Panc1 (cell line): ENCODE data around the gene GPHA2. TPM values are rescaled to one million over a fixed set of nuclear protein-coding genes. Genes with fewer than 3 reads are reported as not detected.

Experiments used
- ATAC-seq: fragments of 200-7000 bp; cut with Tn5 transposase; 2 replicates; pipeline ENCODE4 v1.9.1; 2020; ENCODE audit warnings: mild to moderate bottlenecking, moderate library complexity
- BruUV-seq: library from RNA; stranded (reverse); fragments of 400-500 nt; replicated peaks from 2 replicates; lab custom pipeline; 2021; lab: Mats Ljungman, UMichigan
- CTCF ChIA-PET: fragments of 300-600 bp; sonication (Branson Sonifier 250); formaldehyde crosslinking; loops from one replicate; lab custom pipeline; 2022; ENCODE audit warnings: antibody characterized with exemption; lab: Charles Lee
- POLR2A ChIA-PET: fragments of 300-600 bp; sonication (Branson Sonifier 250); formaldehyde crosslinking; loops from one replicate; lab custom pipeline; 2022; ENCODE audit warnings: antibody characterized with exemption; lab: Charles Lee
- DNase-seq: peaks from one replicate; pipeline ENCODE4 v3.0.0-alpha.2; 2010; ENCODE audit warnings: low read depth, low spot score
- H3K27ac ChIP-seq: 2 replicates; pipeline ENCODE4 v1.5.1; 2011; ENCODE audit warnings: mild to moderate bottlenecking, low read length, inconsistent platforms
- H3K27me3 ChIP-seq: fragments of 200-500 bp; sonication (Bioruptor generic); 2 replicates; pipeline ENCODE4 v1.6.0; 2014; ENCODE audit warnings: low read length, inconsistent platforms; ENCODE audit not compliant: control insufficient read depth, insufficient read depth
- H3K36me3 ChIP-seq: fragments of 200-500 bp; sonication (Bioruptor generic); 2 replicates; pipeline ENCODE4 v1.5.1; 2014; ENCODE audit warnings: inconsistent platforms, mild to moderate bottlenecking, low read length, moderate library complexity; ENCODE audit not compliant: control insufficient read depth, insufficient read depth
- H3K4me1 ChIP-seq: 2 replicates; pipeline ENCODE4 v1.5.1; 2011; ENCODE audit warnings: inconsistent platforms, mild to moderate bottlenecking, low read length, moderate library complexity; ENCODE audit not compliant: control insufficient read depth, insufficient read depth
- H3K4me3 ChIP-seq, 2 experiments: 2 replicates each; pipeline ENCODE4 v1.5.1; 2011 to 2012; ENCODE audit warnings: low read depth in 2 of 2, low read length in 2 of 2, mild to moderate bottlenecking in 2 of 2, inconsistent platforms in 1 of 2, moderate library complexity in 1 of 2
- H3K9me3 ChIP-seq: fragments of 200-500 bp; sonication (Bioruptor generic); 2 replicates; pipeline ENCODE4 v1.5.1; 2014; ENCODE audit warnings: low read depth, mild to moderate bottlenecking, inconsistent platforms, low read length, moderate library complexity; ENCODE audit not compliant: control insufficient read depth, insufficient read depth
- CTCF ChIP-seq: fragments of 450-650 bp; IDR thresholded peaks from 2 replicates; pipeline ENCODE4 v1.5.1; 2017; ENCODE audit warnings: mild to moderate bottlenecking
- POLR2AphosphoS5 ChIP-seq: IDR thresholded peaks from 2 replicates; pipeline ENCODE4 v1.6.1; 2012; ENCODE audit warnings: mild to moderate bottlenecking, low read depth, low read length, moderate library complexity
- SIN3A ChIP-seq: IDR thresholded peaks from 2 replicates; pipeline ENCODE4 v1.6.1; 2012; ENCODE audit warnings: low read depth, mild to moderate bottlenecking, low read length, moderate library complexity, borderline replicate concordance; ENCODE audit not compliant: insufficient read depth
- TCF7L2 ChIP-seq: IDR thresholded peaks from 2 replicates; pipeline ENCODE4 v1.6.1; 2011; ENCODE audit warnings: mild to moderate bottlenecking, low read depth, low read length, inconsistent platforms
- in situ Hi-C: cut with HindIII; loops from 2 replicates; pipeline ENCODE4 v1.10.0; 2016; ENCODE audit warnings: low sequenced_read_pairs, low pct_unique_long_range_greater_than_20kb
- intact Hi-C: fragments of 100-400 bp; cut with micrococcal nuclease; formaldehyde crosslinking; loops from one replicate; pipeline ENCODE4 v1.10.0; 2022; ENCODE audit not compliant: unreplicated experiment
- total RNA-seq: library from RNA; stranded (reverse); gene quantifications from one replicate; pipeline ENCODE4 v1.2.1, GENCODE V29; 2021; ENCODE audit not compliant: unreplicated experiment
- TF ChIP-seq, protein P1 (sequence below), 2 experiments: IDR thresholded peaks; 2 replicates each; pipeline ENCODE4 v1.6.1; 2011 to 2012; ENCODE audit warnings: low read depth in 2 of 2, control low read depth in 1 of 2, low read length in 1 of 2, mild to moderate bottlenecking in 1 of 2, moderate library complexity in 1 of 2; ENCODE audit not compliant: insufficient read depth in 1 of 2

Gene GPHA2
- total RNA-seq, 1 experiment from 2014 or later: not detected

- H3K4me3 ChIP-seq: no peak overlapping the region
- H3K9me3 ChIP-seq: no peaks in the 10 kb centered on the region
- intact Hi-C loops (no loop called here), in situ Hi-C loops (no loop called here)
- ChIA-PET CTCF (interaction anchor here (0.5 kb wide), 1 partner anchor 120 kb away, joined by 4 read pairs; no protein-coding TSS in a partner anchor), POLR2A (no interaction called here)
- TF ChIP-seq, protein P1, sequence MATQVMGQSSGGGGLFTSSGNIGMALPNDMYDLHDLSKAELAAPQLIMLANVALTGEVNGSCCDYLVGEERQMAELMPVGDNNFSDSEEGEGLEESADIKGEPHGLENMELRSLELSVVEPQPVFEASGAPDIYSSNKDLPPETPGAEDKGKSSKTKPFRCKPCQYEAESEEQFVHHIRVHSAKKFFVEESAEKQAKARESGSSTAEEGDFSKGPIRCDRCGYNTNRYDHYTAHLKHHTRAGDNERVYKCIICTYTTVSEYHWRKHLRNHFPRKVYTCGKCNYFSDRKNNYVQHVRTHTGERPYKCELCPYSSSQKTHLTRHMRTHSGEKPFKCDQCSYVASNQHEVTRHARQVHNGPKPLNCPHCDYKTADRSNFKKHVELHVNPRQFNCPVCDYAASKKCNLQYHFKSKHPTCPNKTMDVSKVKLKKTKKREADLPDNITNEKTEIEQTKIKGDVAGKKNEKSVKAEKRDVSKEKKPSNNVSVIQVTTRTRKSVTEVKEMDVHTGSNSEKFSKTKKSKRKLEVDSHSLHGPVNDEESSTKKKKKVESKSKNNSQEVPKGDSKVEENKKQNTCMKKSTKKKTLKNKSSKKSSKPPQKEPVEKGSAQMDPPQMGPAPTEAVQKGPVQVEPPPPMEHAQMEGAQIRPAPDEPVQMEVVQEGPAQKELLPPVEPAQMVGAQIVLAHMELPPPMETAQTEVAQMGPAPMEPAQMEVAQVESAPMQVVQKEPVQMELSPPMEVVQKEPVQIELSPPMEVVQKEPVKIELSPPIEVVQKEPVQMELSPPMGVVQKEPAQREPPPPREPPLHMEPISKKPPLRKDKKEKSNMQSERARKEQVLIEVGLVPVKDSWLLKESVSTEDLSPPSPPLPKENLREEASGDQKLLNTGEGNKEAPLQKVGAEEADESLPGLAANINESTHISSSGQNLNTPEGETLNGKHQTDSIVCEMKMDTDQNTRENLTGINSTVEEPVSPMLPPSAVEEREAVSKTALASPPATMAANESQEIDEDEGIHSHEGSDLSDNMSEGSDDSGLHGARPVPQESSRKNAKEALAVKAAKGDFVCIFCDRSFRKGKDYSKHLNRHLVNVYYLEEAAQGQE (IDR thresholded peaks at IDR 0.05; ENCODE audit: insufficient read depth in 1 of 2, low read depth in 2 of 2, low read length in 1 of 2): no peak
- TF ChIP-seq TCF7L2 (no peak), CTCF (no peak)
- no peak overlapping the region for H3K27ac ChIP-seq
- ATAC-seq (no peak), DNase-seq (no peak)
- peaks cover 5% of the 10 kb centered on the region; the same call in 1 of the 2 replicates for H3K36me3 ChIP-seq
- BruUV-seq: no TSS peak
- no peaks in the 10 kb centered on the region for H3K4me1 ChIP-seq
- no peaks in the 10 kb centered on the region for H3K27me3 ChIP-seq
Observed at GRCh38 chr11:64908766-64909165, 26.9 kb downstream of the GPHA2 start.

- no peaks in the 10 kb centered on the region for H3K27me3 ChIP-seq
- no peak for ATAC-seq
- intact Hi-C loops (no loop called here), in situ Hi-C loops (no loop called here)
- CTCF ChIA-PET: no interaction called here
- TF ChIP-seq, protein P1 (IDR thresholded peaks at IDR 0.05; ENCODE audit: insufficient read depth in 1 of 2, low read depth in 2 of 2, low read length in 1 of 2): no peak
- TF ChIP-seq CTCF (no peak), POLR2AphosphoS5 (no peak), TCF7L2 (no peak), SIN3A (no peak)
- H3K36me3 ChIP-seq: peaks cover 3% of the 10 kb centered on the region; the same call in 1 of the 2 replicates
- no peak overlapping the region for H3K27ac ChIP-seq
- POLR2A ChIA-PET: no interaction called here
- BruUV-seq: no TSS peak
- no peak overlapping the region for H3K4me3 ChIP-seq
- DNase-seq: no peak
- no peaks in the 10 kb centered on the region for H3K9me3 ChIP-seq
- no peaks in the 10 kb centered on the region for H3K4me1 ChIP-seq
Observed at GRCh38 chr11:64906314-64906635, 29.4 kb downstream of the GPHA2 start.
